Renal cortex interstitium (tissue), 15 donors: ENCODE results near the gene KLRF1. TPM values are rescaled to one million over a fixed set of nuclear protein-coding genes. Genes with fewer than 3 reads are reported as not detected.
A peak's percentile ranks its signal among the peaks of the same experiment; 100 is the strongest.

ENCODE experiments used
- DNase-seq, 11 donors: peaks; one replicate each; pipeline ENCODE4 v3.0.0-alpha.2; 2013; ENCODE audit warnings: low read depth in 9 of 11, low spot score in 4 of 11; ENCODE audit errors: extremely low read depth in 1 of 11
- long read RNA-seq, 16 experiments: transcript quantifications; one replicate each; lab custom pipeline, GENCODE V29; 2026
- polyA plus RNA-seq, 3 donors: library from polyadenylated mRNA; unstranded; fragments of 120-200 nt; gene quantifications; one replicate each; pipeline ENCODE4 v1.2.1, GENCODE V29; 2013; ENCODE audit not compliant: insufficient read length in 3 of 3

KLRF1 gene
- under 1 TPM; 0.36 to 0.88 (median 0.49) TPM for polyA plus RNA-seq
- long read RNA-seq, donor 1: 0 reads
- long read RNA-seq, donor 2: 0 reads
- long read RNA-seq, donor 3: 0 reads
- long read RNA-seq, donor 4: 0 reads
- long read RNA-seq, donor 5: 0 reads
- long read RNA-seq, donor 6: 0 reads
- long read RNA-seq, donor 7: 0 reads
- long read RNA-seq, donor 8: 0 reads
- long read RNA-seq, donor 9: 0 reads
- long read RNA-seq, donor 10: 0 reads
- long read RNA-seq, donor 11: 0 reads
- long read RNA-seq, donor 12: 0 reads
- long read RNA-seq, donor 13: 0 reads
- long read RNA-seq, donor 14: 0 reads
- long read RNA-seq, donor 15: 0 reads
- long read RNA-seq, donor 16: 0 reads

- DNase-seq: no peak
Measured at GRCh38 chr12:9827209-9827888, at the start of gene KLRF1. TSS of gene KLRF1 (plus strand) at chr12:9827481. CDS start at chr12:9827545, 64 bp downstream.

- no peak for DNase-seq
Measured at GRCh38 chr12:9779209-9779608, 48.1 kb upstream of the KLRF1 start.

GRCh38 chr12:9781360-9781759, 45.9 kb upstream of the KLRF1 start:
- no peak for DNase-seq

- DNase-seq: no peak
Measured at GRCh38 chr12:9782547-9783382, 44.5 kb upstream of the KLRF1 start.

GRCh38 chr12:9784326-9784725, 43.0 kb upstream of the KLRF1 start:
- no peak for DNase-seq

GRCh38 chr12:9784816-9785215, 42.5 kb upstream of the KLRF1 start:
- no peak for DNase-seq

- no peak for DNase-seq
Measured at GRCh38 chr12:9786726-9787717, 40.3 kb upstream of the KLRF1 start.

GRCh38 chr12:9792185-9792900, 34.9 kb upstream of the KLRF1 start:
- no peak for DNase-seq

- no peak for DNase-seq
Measured at GRCh38 chr12:9792961-9793617, 34.2 kb upstream of the KLRF1 start.

- no peak for DNase-seq
Measured at GRCh38 chr12:9793779-9794395, 33.4 kb upstream of the KLRF1 start.

- no peak for DNase-seq
Measured at GRCh38 chr12:9794484-9795093, 32.7 kb upstream of the KLRF1 start.

GRCh38 chr12:9795945-9796344, 31.3 kb upstream of the KLRF1 start:
- no peak for DNase-seq

- no peak for DNase-seq
Measured at GRCh38 chr12:9796346-9796745, 30.9 kb upstream of the KLRF1 start.

- no peak for DNase-seq
Measured at GRCh38 chr12:9796971-9797370, 30.3 kb upstream of the KLRF1 start.

- peak in 10 of 11 donors; percentile 26 to 67 (median 47) for DNase-seq
Measured at GRCh38 chr12:9797722-9798619, 29.3 kb upstream of the KLRF1 start.

GRCh38 chr12:9799961-9800360, 27.3 kb upstream of the KLRF1 start:
- no peak for DNase-seq
